HepG2 (cell line): ENCODE measurements around the gene AP1M2. TPM values are rescaled to one million over a fixed set of nuclear protein-coding genes. Genes with fewer than 3 reads are reported as not detected.

ENCODE experiments used
- ATAC-seq: fragments of 200-7000 bp; cut with Tn5 transposase; 3 replicates; pipeline ENCODE4 v1.9.1; 2020; ENCODE audit warnings: mild to moderate bottlenecking, moderate library complexity
- BruUV-seq: library from RNA; stranded (reverse); fragments of 400-500 nt; replicated peaks from 2 replicates; lab custom pipeline; 2021; lab: Mats Ljungman, UMichigan
- CTCF ChIA-PET: fragments of 300-600 bp; formaldehyde crosslinking; extraction: SDS; loops from one replicate; lab custom pipeline; 2021; ENCODE audit warnings: low total read pairs, inconsistent platforms, low intra/inter-chr PET ratio; lab: Yijun Ruan, JAX
- POLR2A ChIA-PET: fragments of 350-600 bp; sonication (Branson Sonifier 250); formaldehyde crosslinking; loops from one replicate; lab custom pipeline; 2020; ENCODE audit warnings: antibody characterized with exemption, inconsistent platforms; lab: Yijun Ruan, JAX
- DNase-seq: peaks from one replicate; pipeline ENCODE4 v3.0.0-alpha.2; 2015; ENCODE audit warnings: low spot score
- FAIRE-seq: peaks from 3 replicates; lab custom pipeline; 2011; peaks lifted over from hg19 to GRCh38; lab: Jason Lieb, UNC
- H2AFZ ChIP-seq: one replicate; pipeline ENCODE4 v1.6.1; 2011; ENCODE audit warnings: low read length, inconsistent platforms
- H3K27ac ChIP-seq: fragments of 300-600 bp; 3 replicates; pipeline ENCODE4 v1.8.0; 2011; ENCODE audit warnings: mixed run types, mild to moderate bottlenecking, mixed read lengths, low read length, inconsistent platforms; ENCODE audit not compliant: insufficient read depth; ENCODE audit errors: extremely low read length
- H3K27me3 ChIP-seq, 2 experiments: fragments of 200-600 bp in 1 of 2; 2 replicates in 1 of 2; 3 replicates in 1 of 2; pipeline versions ENCODE4 v1.6.0 to v1.8.0; 2011; ENCODE audit warnings: low read length in 2 of 2, mild to moderate bottlenecking in 2 of 2, moderate library complexity in 2 of 2, inconsistent platforms in 1 of 2; ENCODE audit not compliant: insufficient read depth in 2 of 2, control insufficient read depth in 1 of 2
- H3K36me3 ChIP-seq, 2 experiments: fragments of 200-600 bp in 1 of 2; replicated peaks in 1 of 2; 2 replicates in 1 of 2; 3 replicates in 1 of 2; pipeline versions ENCODE4 v1.5.1 to v1.8.0; 2011; ENCODE audit warnings: low read length in 2 of 2, inconsistent platforms in 1 of 2; ENCODE audit not compliant: insufficient read depth in 2 of 2, control insufficient read depth in 1 of 2
- H3K4me1 ChIP-seq: 2 replicates; pipeline ENCODE4 v1.5.1; 2012; ENCODE audit warnings: low read length, inconsistent platforms; ENCODE audit not compliant: insufficient read depth
- H3K4me2 ChIP-seq: 2 replicates; pipeline ENCODE4 v1.6.0; 2011; ENCODE audit warnings: low read depth, low read length, inconsistent platforms
- H3K4me3 ChIP-seq, 3 experiments: fragments of 200-600 bp in 1 of 3; sonication (generic), shearing (Covaris generic) in 1 of 3; replicated peaks in 1 of 3; 2 replicates each; pipeline ENCODE4 v1.5.1; 2011 to 2016; ENCODE audit warnings: low read length in 3 of 3, inconsistent platforms in 2 of 3, low read depth in 2 of 3, mild to moderate bottlenecking in 2 of 3, control low read depth in 1 of 3, mixed read lengths in 1 of 3; ENCODE audit not compliant: insufficient read depth in 1 of 3
- H3K79me2 ChIP-seq: one replicate; pipeline ENCODE4 v1.6.1; 2011; ENCODE audit warnings: low read length, inconsistent platforms; ENCODE audit not compliant: insufficient read depth
- H3K9ac ChIP-seq: 2 replicates; pipeline ENCODE4 v1.6.0; 2011; ENCODE audit warnings: mild to moderate bottlenecking, low read depth, low read length, inconsistent platforms; ENCODE audit not compliant: insufficient read depth
- H3K9me3 ChIP-seq: 2 replicates; pipeline ENCODE4 v1.5.1; 2012; ENCODE audit warnings: mild to moderate bottlenecking, low read length
- H4K20me1 ChIP-seq: 2 replicates; pipeline ENCODE4 v1.6.0; 2011; ENCODE audit warnings: inconsistent platforms, mild to moderate bottlenecking, low read length, moderate library complexity; ENCODE audit not compliant: insufficient read depth
- ISX ChIP-seq: sonication (generic); formaldehyde crosslinking; conservative IDR thresholded peaks from 2 replicates; pipeline ENCODE4 v1.5.0; 2020; ENCODE audit warnings: missing genetic modification reagents
- NFE2L1 ChIP-seq: sonication (generic); formaldehyde crosslinking; IDR thresholded peaks from 2 replicates; pipeline ENCODE4 v1.4.0; 2020; ENCODE audit warnings: missing genetic modification reagents, mild to moderate bottlenecking, borderline replicate concordance
- RFXAP ChIP-seq: sonication (generic); formaldehyde crosslinking; IDR thresholded peaks from 2 replicates; pipeline ENCODE4 v1.4.0; 2020; ENCODE audit warnings: missing genetic modification reagents, borderline replicate concordance
- WGBS: methylation state at CpG from one replicate; pipeline ENCODE4 v1.1.6; 2017; ENCODE audit warnings: low lambda C conversion rate; 5-methylcytosine and 5-hydroxymethylcytosine counted together
- in situ Hi-C: cut with HindIII; loops from 2 replicates; pipeline ENCODE4 v1.10.0; 2017; ENCODE audit warnings: low pct_unique_long_range_greater_than_20kb; ENCODE audit not compliant: extremely low pct_ligation_motif_present
- intact Hi-C: fragments of 100-400 bp; cut with micrococcal nuclease; formaldehyde crosslinking; loops from one replicate; pipeline ENCODE4 v1.10.0; 2022; ENCODE audit not compliant: unreplicated experiment
- polyA plus RNA-seq, 8 experiments: library from polyadenylated mRNA; depleted of rRNA in 3 of 8; stranded (reverse) in 7 of 8; unstranded in 1 of 8; fragments of >200 nt; fragmentation: Illumina TruSeq in 4 of 8; extraction: Trizol in 4 of 8; gene quantifications; 2 replicates each; pipeline versions ENCODE4 v1.2.1 to v1.2.3, GENCODE V29; 2011 to 2016; ENCODE audit warnings: low read depth in 4 of 8, missing spikeins in 1 of 8, mixed read lengths in 1 of 8; ENCODE audit not compliant: insufficient read depth in 1 of 8
- total RNA-seq, 5 experiments: library from RNA; depleted of rRNA; stranded (reverse); fragments of >200 nt; fragmentation: Illumina TruSeq; extraction: Trizol; gene quantifications; 2 replicates each; pipeline ENCODE4 v1.2.3, GENCODE V29; 2016; ENCODE audit warnings: low read depth in 1 of 5
- TF ChIP-seq, protein P1 (sequence below): sonication (generic); formaldehyde crosslinking; IDR thresholded peaks from 2 replicates; pipeline ENCODE4 v1.4.0; 2020; ENCODE audit warnings: missing genetic modification reagents, borderline replicate concordance
- TF ChIP-seq, protein P2 (sequence below): IDR thresholded peaks from 2 replicates; pipeline ENCODE4 v1.6.1; 2012; ENCODE audit warnings: inconsistent platforms

AP1M2 gene
- total and polyA plus RNA-seq, 2 of the 13 experiments (the other 11 are each of a cell fraction or from before 2014, with no cell fraction given) = 6.3 to 76.8 TPM

DNA sequence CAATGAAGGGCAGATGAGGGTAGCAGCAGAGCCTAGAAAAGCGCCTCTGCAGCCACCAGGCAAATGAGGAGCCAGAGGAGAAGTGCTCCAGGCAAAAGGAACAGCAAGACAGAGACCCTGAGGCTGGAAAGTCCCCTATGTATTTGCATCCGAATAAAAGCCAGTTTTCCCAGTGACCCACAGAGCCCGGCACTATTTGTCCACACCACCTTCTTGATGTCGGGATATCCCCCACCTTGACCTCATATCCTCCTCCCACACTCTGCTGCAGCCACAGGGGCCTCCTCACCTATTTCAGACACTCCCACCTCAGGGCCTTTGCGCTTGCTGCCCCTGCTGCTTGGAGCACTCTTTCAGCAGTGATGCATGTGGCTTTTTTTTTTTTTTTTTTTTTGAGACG lies 36.8 kb downstream of the AP1M2 start (continued):
- TF ChIP-seq, protein P1, sequence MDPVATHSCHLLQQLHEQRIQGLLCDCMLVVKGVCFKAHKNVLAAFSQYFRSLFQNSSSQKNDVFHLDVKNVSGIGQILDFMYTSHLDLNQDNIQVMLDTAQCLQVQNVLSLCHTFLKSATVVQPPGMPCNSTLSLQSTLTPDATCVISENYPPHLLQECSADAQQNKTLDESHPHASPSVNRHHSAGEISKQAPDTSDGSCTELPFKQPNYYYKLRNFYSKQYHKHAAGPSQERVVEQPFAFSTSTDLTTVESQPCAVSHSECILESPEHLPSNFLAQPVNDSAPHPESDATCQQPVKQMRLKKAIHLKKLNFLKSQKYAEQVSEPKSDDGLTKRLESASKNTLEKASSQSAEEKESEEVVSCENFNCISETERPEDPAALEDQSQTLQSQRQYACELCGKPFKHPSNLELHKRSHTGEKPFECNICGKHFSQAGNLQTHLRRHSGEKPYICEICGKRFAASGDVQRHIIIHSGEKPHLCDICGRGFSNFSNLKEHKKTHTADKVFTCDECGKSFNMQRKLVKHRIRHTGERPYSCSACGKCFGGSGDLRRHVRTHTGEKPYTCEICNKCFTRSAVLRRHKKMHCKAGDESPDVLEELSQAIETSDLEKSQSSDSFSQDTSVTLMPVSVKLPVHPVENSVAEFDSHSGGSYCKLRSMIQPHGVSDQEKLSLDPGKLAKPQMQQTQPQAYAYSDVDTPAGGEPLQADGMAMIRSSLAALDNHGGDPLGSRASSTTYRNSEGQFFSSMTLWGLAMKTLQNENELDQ = no peak
- no peak for TF ChIP-seq ISX
- no peak for TF ChIP-seq NFE2L1 (CRISPR knock-in tag)

DNA sequence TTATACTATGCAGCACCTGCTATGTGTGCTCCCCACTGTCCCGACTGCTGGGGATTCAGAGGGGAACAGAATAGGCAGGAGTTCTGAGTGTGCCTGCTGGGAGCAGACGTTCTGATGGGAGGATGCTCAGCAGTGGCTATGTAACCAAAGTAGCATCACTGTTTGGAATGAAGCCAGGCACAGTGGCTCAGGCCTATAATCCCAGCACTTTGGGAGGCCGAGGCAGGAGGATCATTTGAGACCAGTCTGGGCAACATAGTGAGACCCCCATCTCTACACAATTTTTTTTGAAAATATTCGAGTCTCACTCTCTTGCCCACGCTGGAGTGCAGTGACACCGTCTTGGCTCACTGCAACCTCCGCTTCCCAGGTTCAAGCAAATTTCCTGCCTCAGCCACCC lies 37.4 kb downstream of the AP1M2 start:
- BruUV-seq = no TSS peak
- TF ChIP-seq, protein P2, sequence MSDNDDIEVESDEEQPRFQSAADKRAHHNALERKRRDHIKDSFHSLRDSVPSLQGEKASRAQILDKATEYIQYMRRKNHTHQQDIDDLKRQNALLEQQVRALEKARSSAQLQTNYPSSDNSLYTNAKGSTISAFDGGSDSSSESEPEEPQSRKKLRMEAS = no peak
- no peak for TF ChIP-seq RFXAP (CRISPR knock-in tag)
- POLR2A ChIA-PET = no interaction called here
- Histone ChIP-seq H4K20me1 (no peaks in the 10 kb centered on the region), H3K4me2 (no peak overlapping the region), H3K79me2 (no peaks in the 10 kb centered on the region), H3K4me1 (peaks cover 12% of the 10 kb centered on the region), H2AFZ (no peak overlapping the region), H3K4me3 (no peak overlapping the region), H3K27ac (no peak overlapping the region), H3K36me3 (peaks cover 11 to 59% of the 10 kb centered on the region in 2 experiments; a peak in 4 of 5 replicates), H3K27me3 (no peaks in the 10 kb centered on the region), H3K9me3 (no peaks in the 10 kb centered on the region), H3K9ac (no peak overlapping the region)
- CTCF ChIA-PET = no interaction called here
- ATAC-seq = no peak
- in situ Hi-C loops (no loop called here), intact Hi-C loops (no loop called here)
- no peak for DNase-seq
- no peak for FAIRE-seq
- WGBS = 98% methylated on average over 6 of the region's 7 CpGs
